ENCODE results near the gene C17orf113. TPM values are rescaled to one million over a fixed set of nuclear protein-coding genes. Genes with fewer than 3 reads are reported as not detected.

Gene C17orf113
- total RNA-seq, 1 donor from 2014 or later, result 0.77 TPM

DNA sequence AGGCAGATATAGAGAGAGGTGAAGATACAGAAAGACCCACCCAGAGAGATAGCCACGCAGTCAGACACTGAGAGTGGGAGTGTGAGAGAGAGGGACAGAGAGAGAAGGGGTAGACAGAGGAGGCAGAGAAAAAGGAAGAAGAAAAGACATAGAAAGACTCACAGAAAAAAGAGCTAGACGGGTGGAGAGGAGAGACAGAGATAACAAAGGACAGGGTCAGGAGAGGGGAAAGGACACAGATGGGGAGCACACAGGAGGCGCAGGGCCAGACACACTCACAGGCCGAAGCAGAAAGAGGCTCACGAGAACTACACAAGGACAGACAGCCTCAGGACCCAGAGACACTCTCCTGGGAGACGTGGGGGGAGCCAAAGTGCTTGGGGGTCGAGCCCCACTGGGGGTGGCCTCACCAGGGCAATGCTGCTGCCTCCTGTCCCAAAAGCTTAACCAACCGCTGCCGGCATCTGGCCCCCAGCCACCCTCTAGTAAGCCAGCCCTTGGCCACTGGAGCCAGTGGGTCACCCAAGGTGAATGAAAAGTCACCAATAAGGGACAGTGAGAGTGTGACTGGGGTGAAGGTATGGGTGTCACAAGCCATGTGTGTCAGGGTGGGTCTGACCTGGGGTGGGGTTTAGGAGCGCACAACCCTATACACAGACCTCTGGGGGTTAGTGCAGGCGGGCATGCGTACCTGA, 44.1 kb upstream of the C17orf113 start:
- TF ChIP-seq, protein P1, sequence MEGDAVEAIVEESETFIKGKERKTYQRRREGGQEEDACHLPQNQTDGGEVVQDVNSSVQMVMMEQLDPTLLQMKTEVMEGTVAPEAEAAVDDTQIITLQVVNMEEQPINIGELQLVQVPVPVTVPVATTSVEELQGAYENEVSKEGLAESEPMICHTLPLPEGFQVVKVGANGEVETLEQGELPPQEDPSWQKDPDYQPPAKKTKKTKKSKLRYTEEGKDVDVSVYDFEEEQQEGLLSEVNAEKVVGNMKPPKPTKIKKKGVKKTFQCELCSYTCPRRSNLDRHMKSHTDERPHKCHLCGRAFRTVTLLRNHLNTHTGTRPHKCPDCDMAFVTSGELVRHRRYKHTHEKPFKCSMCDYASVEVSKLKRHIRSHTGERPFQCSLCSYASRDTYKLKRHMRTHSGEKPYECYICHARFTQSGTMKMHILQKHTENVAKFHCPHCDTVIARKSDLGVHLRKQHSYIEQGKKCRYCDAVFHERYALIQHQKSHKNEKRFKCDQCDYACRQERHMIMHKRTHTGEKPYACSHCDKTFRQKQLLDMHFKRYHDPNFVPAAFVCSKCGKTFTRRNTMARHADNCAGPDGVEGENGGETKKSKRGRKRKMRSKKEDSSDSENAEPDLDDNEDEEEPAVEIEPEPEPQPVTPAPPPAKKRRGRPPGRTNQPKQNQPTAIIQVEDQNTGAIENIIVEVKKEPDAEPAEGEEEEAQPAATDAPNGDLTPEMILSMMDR (IDR thresholded peaks at IDR 0.05), result no peak
- no peak for DNase-seq (ENCODE audit: low spot score)
- Mint-ChIP-seq H3K27me3 (ENCODE audit: low read depth) (peaks cover 18% of the 10 kb centered on the region), H3K36me3 (ENCODE audit: low read depth) (no peaks in the 10 kb centered on the region), H3K9me3 (ENCODE audit: low read depth) (no peaks in the 10 kb centered on the region), H3K27ac (ENCODE audit: unreplicated experiment) (no peak overlapping the region), H3K4me3 (ENCODE audit: unreplicated experiment) (no peak overlapping the region), H3K4me1 (ENCODE audit: low read depth) (peaks cover 4% of the 10 kb centered on the region)

DNA sequence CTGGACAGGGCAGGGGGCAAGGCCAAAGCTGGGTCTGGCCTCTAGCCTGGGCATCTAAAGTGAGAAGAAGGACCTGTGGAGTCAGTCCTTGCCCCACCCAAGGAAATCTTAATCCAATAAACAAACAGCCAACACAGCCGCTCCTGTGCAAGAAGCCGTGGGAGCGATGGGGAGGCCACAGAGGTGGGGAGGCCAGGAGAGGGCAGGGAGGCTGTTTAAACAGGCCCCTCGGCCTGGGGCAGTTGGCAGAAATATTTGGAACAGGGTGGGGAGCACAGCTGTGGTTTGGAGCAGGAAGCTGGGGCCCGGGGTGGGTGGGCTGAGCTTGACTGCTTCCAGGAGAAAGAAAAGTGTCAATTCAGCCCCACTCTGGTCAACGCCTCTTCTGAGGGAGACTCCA, 42.5 kb upstream of the C17orf113 start:
- no peaks in the 10 kb centered on the region for H3K36me3 Mint-ChIP-seq (ENCODE audit: low read depth)
- H3K27me3 Mint-ChIP-seq (ENCODE audit: low read depth), result peaks cover 18% of the 10 kb centered on the region

DNA sequence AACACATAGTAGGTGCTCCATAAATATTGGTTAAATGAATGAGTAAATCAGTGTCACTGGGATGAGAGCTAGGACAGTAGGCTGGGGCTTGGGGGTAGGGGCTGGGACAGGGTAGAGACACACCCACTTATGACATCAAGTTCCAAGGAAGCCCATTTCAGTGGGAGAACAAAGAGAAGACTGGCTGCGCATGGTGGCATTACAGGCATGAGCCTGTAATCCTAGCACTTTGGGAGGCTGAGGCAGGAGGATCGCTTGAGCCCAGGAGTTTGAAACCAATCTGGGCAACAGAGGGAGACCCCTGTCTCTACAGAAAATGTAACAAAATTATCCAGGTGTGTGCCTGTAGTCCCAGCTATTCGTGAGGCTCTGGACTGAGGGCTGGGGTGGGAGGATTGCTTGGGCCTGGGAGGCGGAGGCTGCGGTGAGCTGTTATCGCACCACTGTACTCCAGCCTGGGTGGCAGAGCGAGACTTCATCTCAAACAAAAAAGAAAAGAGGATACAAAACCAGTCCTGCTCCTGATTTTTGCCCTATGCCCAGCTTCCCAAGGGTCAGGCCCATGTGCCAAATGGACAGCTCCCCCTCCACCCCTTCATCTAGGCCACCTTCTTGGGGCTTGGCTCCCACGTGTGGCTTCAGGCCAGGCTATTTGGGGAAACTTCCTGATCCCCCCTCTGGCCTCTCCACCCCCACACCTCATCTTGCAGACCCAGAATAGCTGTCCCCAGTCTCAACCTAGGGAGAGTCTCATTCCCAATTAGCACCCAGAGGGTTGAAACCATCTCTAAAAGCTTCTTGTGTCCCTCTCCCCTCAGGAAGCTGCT, 40.8 kb upstream of the C17orf113 start:
- TF ChIP-seq, protein P1 (IDR thresholded peaks at IDR 0.05), result no peak
- H3K4me3 Mint-ChIP-seq (ENCODE audit: unreplicated experiment), result no peak overlapping the region
- H3K27ac Mint-ChIP-seq (ENCODE audit: unreplicated experiment), result no peak overlapping the region
- DNase-seq (ENCODE audit: low spot score), result no peak
- no peaks in the 10 kb centered on the region for H3K36me3 Mint-ChIP-seq (ENCODE audit: low read depth)
- peaks cover 9% of the 10 kb centered on the region for H3K27me3 Mint-ChIP-seq (ENCODE audit: low read depth)
- H3K4me1 Mint-ChIP-seq (ENCODE audit: low read depth), result peaks cover 4% of the 10 kb centered on the region
- H3K9me3 Mint-ChIP-seq (ENCODE audit: low read depth), result no peaks in the 10 kb centered on the region

More for the DNA sequence above, 42.5 kb upstream of the C17orf113 start:
- Mint-ChIP-seq H3K9me3 (ENCODE audit: low read depth) (no peaks in the 10 kb centered on the region), H3K4me1 (ENCODE audit: low read depth) (peaks cover 4% of the 10 kb centered on the region), H3K4me3 (ENCODE audit: unreplicated experiment) (no peak overlapping the region), H3K27ac (ENCODE audit: unreplicated experiment) (no peak overlapping the region)
- TF ChIP-seq, protein P1 (IDR thresholded peaks at IDR 0.05), result no peak
- DNase-seq (ENCODE audit: low spot score), result no peak

DNA sequence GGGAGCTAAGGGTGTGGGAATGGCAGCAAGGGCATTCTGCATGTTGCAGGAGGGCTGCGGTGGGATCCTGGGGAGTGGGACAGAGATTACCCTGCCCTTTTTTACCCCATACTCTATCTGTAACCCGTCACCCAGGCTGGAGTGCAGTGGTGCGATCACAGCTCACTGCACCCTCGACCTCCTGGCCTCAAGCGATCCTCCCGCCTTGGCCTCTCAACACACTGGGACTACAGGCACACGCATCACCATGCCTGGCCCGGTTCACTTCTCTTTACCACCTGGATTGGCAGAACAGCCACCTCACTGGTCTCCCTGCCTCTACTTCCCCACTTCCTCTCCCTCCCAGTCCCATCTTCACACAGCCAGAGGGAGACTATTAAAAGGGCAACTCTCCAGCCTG, 38.3 kb upstream of the C17orf113 start:
- H3K9me3 Mint-ChIP-seq (ENCODE audit: low read depth), result no peaks in the 10 kb centered on the region
- DNase-seq (ENCODE audit: low spot score), result no peak
- peaks cover 4% of the 10 kb centered on the region for H3K4me1 Mint-ChIP-seq (ENCODE audit: low read depth)
- H3K27me3 Mint-ChIP-seq (ENCODE audit: low read depth), result peaks cover 4% of the 10 kb centered on the region
- no peaks in the 10 kb centered on the region for H3K36me3 Mint-ChIP-seq (ENCODE audit: low read depth)
- TF ChIP-seq, protein P1 (IDR thresholded peaks at IDR 0.05), result no peak
- H3K4me3 Mint-ChIP-seq (ENCODE audit: unreplicated experiment), result no peak overlapping the region
- no peak overlapping the region for H3K27ac Mint-ChIP-seq (ENCODE audit: unreplicated experiment)

Data from chondrocyte (in vitro differentiated cells).